HepG2 (cell line): ENCODE measurements around the gene TSNAXIP1. TPM values are rescaled to one million over a fixed set of nuclear protein-coding genes. Genes with fewer than 3 reads are reported as not detected.

Source experiments
- ATF1 ChIP-seq: IDR thresholded peaks from 2 replicates; pipeline ENCODE4 v1.6.1; 2016; ENCODE audit warnings: mild to moderate bottlenecking, control low read depth
- CHD4 ChIP-seq: fragments of 200-600 bp; sonication (generic); IDR thresholded peaks from 2 replicates; pipeline ENCODE4 v1.7.0; 2017; ENCODE audit warnings: mild to moderate bottlenecking, low read length, borderline replicate concordance
- GLI4 ChIP-seq: sonication (generic); formaldehyde crosslinking; IDR thresholded peaks from 2 replicates; pipeline ENCODE4 v1.5.1; 2020; ENCODE audit warnings: missing genetic modification reagents, mild to moderate bottlenecking, moderate library complexity, borderline replicate concordance
- GRHL1 ChIP-seq: sonication (generic); formaldehyde crosslinking; conservative IDR thresholded peaks from 2 replicates; pipeline ENCODE4 v1.8.0; 2022; ENCODE audit warnings: missing genetic modification reagents
- GTF3A ChIP-seq: sonication (generic); formaldehyde crosslinking; conservative IDR thresholded peaks from 2 replicates; pipeline ENCODE4 v1.4.0; 2020; ENCODE audit warnings: mild to moderate bottlenecking, missing genetic modification reagents
- HNRNPLL ChIP-seq: fragments of 200-400 bp; formaldehyde crosslinking; IDR thresholded peaks from 2 replicates; pipeline ENCODE4 v1.6.1; 2017; ENCODE audit warnings: mild to moderate bottlenecking, low read depth, low read length; ENCODE audit not compliant: poor library complexity, severe bottlenecking
- IRF2 ChIP-seq: IDR thresholded peaks from 2 replicates; pipeline ENCODE4 v1.6.1; 2018; ENCODE audit warnings: missing genetic modification reagents, missing compliant biosample characterization
- KLF6 ChIP-seq: IDR thresholded peaks from 2 replicates; pipeline ENCODE4 v1.8.0; 2016; ENCODE audit warnings: missing biosample characterization, missing genetic modification reagents
- KLF9 ChIP-seq: IDR thresholded peaks from 2 replicates; pipeline ENCODE4 v1.6.1; 2016; ENCODE audit warnings: low read depth
- MAF1 ChIP-seq: sonication (generic); formaldehyde crosslinking; IDR thresholded peaks from 2 replicates; pipeline ENCODE4 v1.5.0; 2020; ENCODE audit warnings: missing genetic modification reagents, borderline replicate concordance
- PCBP2 ChIP-seq: fragments of 200-400 bp; formaldehyde crosslinking; optimal IDR thresholded peaks from 2 replicates; pipeline ENCODE3; 2018; ENCODE audit warnings: low read length, low read depth; ENCODE audit not compliant: poor library complexity, severe bottlenecking
- RBM22 ChIP-seq: fragments of 200-400 bp; formaldehyde crosslinking; optimal IDR thresholded peaks from 2 replicates; pipeline ENCODE3; 2017; ENCODE audit warnings: mild to moderate bottlenecking, low read length, moderate library complexity
- SRF ChIP-seq: IDR thresholded peaks from 2 replicates; pipeline ENCODE4 v1.6.1; 2011; ENCODE audit warnings: mild to moderate bottlenecking, low read depth, low read length, moderate library complexity
- ZBED4 ChIP-seq: sonication (generic); formaldehyde crosslinking; IDR thresholded peaks from 2 replicates; pipeline ENCODE4 v1.4.0; 2020; ENCODE audit warnings: missing genetic modification reagents, borderline replicate concordance
- ZNF235 ChIP-seq: sonication (generic); formaldehyde crosslinking; IDR thresholded peaks from 2 replicates; pipeline ENCODE4 v1.8.1; 2023; ENCODE audit warnings: mild to moderate bottlenecking, missing genetic modification reagents, borderline replicate concordance
- ZNF253 ChIP-seq: sonication (generic); formaldehyde crosslinking; IDR thresholded peaks from 2 replicates; pipeline ENCODE4 v1.8.0; 2022; ENCODE audit warnings: mild to moderate bottlenecking, missing genetic modification reagents, borderline replicate concordance
- ZNF747 ChIP-seq: sonication (generic); formaldehyde crosslinking; IDR thresholded peaks from 2 replicates; pipeline ENCODE4 v1.8.1; 2023; ENCODE audit warnings: missing genetic modification reagents, mild to moderate bottlenecking, borderline replicate concordance
- ZNF75D ChIP-seq: sonication (generic); formaldehyde crosslinking; IDR thresholded peaks from 2 replicates; pipeline ENCODE4 v1.8.1; 2023; ENCODE audit warnings: missing genetic modification reagents, mild to moderate bottlenecking, borderline replicate concordance
- polyA plus RNA-seq, 8 experiments: library from polyadenylated mRNA; depleted of rRNA in 3 of 8; stranded (reverse) in 7 of 8; unstranded in 1 of 8; fragments of >200 nt; fragmentation: Illumina TruSeq in 4 of 8; extraction: Trizol in 4 of 8; gene quantifications; 2 replicates each; pipeline versions ENCODE4 v1.2.1 to v1.2.3, GENCODE V29; 2011 to 2016; ENCODE audit warnings: low read depth in 4 of 8, missing spikeins in 1 of 8, mixed read lengths in 1 of 8; ENCODE audit not compliant: insufficient read depth in 1 of 8
- total RNA-seq, 5 experiments: library from RNA; depleted of rRNA; stranded (reverse); fragments of >200 nt; fragmentation: Illumina TruSeq; extraction: Trizol; gene quantifications; 2 replicates each; pipeline ENCODE4 v1.2.3, GENCODE V29; 2016; ENCODE audit warnings: low read depth in 1 of 5
- TF ChIP-seq, protein P1 (sequence below): sonication (generic); formaldehyde crosslinking; IDR thresholded peaks from 2 replicates; pipeline ENCODE4 v1.4.0; 2020; ENCODE audit warnings: mild to moderate bottlenecking, missing genetic modification reagents

Gene TSNAXIP1
- total and polyA plus RNA-seq, 2 of the 13 experiments (the other 11 are each of a cell fraction or from before 2014, with no cell fraction given) = 0.37 to 0.86 TPM

DNA sequence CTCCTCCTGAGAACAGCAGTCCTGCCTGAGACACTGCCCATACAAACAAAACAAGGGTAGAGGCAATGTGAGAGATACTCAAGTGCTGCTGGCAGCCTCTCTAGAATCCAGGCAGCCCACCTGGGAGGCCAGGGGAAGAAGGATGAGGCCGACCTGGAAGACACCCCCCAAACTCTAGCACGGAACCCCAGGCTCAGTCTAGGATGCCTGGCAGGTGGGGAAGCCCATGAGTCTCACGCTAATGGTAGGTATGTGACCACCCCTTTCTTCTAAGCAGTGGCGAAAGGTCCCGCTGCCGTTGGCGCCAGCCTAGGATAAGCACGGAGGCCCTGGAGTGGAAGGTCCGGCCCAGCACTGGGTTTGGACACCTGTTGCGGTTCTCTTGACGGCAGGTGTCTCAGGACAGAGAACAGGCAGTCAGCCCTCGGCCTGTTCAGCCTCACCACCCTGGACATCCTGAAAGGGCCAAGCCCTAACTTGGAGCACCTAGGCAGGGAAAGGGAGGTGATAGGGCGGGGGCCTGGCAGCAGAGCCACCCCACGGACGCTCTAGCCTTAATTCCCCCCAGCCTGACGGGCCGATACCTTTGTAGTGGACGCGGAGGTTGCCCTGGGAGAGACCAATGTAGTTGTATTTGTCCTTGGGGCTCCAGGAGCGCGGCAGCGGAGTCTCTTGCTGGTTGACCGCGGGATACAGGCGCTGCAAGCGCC, 816 bp upstream of the TSNAXIP1 start (continued):
- TF ChIP-seq, protein P1, sequence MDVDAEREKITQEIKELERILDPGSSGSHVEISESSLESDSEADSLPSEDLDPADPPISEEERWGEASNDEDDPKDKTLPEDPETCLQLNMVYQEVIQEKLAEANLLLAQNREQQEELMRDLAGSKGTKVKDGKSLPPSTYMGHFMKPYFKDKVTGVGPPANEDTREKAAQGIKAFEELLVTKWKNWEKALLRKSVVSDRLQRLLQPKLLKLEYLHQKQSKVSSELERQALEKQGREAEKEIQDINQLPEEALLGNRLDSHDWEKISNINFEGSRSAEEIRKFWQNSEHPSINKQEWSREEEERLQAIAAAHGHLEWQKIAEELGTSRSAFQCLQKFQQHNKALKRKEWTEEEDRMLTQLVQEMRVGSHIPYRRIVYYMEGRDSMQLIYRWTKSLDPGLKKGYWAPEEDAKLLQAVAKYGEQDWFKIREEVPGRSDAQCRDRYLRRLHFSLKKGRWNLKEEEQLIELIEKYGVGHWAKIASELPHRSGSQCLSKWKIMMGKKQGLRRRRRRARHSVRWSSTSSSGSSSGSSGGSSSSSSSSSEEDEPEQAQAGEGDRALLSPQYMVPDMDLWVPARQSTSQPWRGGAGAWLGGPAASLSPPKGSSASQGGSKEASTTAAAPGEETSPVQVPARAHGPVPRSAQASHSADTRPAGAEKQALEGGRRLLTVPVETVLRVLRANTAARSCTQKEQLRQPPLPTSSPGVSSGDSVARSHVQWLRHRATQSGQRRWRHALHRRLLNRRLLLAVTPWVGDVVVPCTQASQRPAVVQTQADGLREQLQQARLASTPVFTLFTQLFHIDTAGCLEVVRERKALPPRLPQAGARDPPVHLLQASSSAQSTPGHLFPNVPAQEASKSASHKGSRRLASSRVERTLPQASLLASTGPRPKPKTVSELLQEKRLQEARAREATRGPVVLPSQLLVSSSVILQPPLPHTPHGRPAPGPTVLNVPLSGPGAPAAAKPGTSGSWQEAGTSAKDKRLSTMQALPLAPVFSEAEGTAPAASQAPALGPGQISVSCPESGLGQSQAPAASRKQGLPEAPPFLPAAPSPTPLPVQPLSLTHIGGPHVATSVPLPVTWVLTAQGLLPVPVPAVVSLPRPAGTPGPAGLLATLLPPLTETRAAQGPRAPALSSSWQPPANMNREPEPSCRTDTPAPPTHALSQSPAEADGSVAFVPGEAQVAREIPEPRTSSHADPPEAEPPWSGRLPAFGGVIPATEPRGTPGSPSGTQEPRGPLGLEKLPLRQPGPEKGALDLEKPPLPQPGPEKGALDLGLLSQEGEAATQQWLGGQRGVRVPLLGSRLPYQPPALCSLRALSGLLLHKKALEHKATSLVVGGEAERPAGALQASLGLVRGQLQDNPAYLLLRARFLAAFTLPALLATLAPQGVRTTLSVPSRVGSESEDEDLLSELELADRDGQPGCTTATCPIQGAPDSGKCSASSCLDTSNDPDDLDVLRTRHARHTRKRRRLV (CRISPR knock-in tag) = no peak
- TF ChIP-seq ZNF253 (CRISPR knock-in tag) (no peak), ZNF75D (CRISPR knock-in tag) (no peak), KLF6 (CRISPR knock-in tag) (0 out of 2 replicates have a peak, but pooled peaks have one; percentile 4), SRF (no peak), GRHL1 (CRISPR knock-in tag) (no peak), CHD4 (no peak), MAF1 (CRISPR knock-in tag) (no peak), PCBP2 (no peak), GTF3A (no peak), RBM22 (no peak), ATF1 (CRISPR knock-in tag) (no peak), ZNF235 (CRISPR knock-in tag) (peak; percentile 38; the same call in 1 of the 2 replicates), KLF9 (CRISPR knock-in tag) (no peak), HNRNPLL (no peak), IRF2 (no peak), ZBED4 (CRISPR knock-in tag) (no peak), GLI4 (CRISPR knock-in tag) (peak; percentile 96; the same call in 1 of the 2 replicates), ZNF747 (no peak)
